HCT116 (cell line): ENCODE measurements around the gene COTL1. TPM values are rescaled to one million over a fixed set of nuclear protein-coding genes. Genes with fewer than 3 reads are reported as not detected.

ENCODE experiments used
- ATAC-seq: fragments of 200-7000 bp; cut with Tn5 transposase; 2 replicates; pipeline ENCODE4 v1.9.1; 2020; ENCODE audit warnings: mild to moderate bottlenecking, moderate library complexity
- BruUV-seq: library from RNA; stranded (reverse); fragments of 400-500 nt; replicated peaks from 2 replicates; lab custom pipeline; 2021; lab: Mats Ljungman, UMichigan
- CTCF ChIA-PET: fragments of 300-600 bp; sonication (Branson Sonifier 250); formaldehyde crosslinking; loops from one replicate; lab custom pipeline; 2021; ENCODE audit warnings: antibody characterized with exemption; lab: Charles Lee
- POLR2A ChIA-PET: fragments of 300-600, 350-600 bp; sonication (Branson Sonifier 250); formaldehyde crosslinking; loops from one replicate; lab custom pipeline; 2021; ENCODE audit warnings: antibody characterized with exemption; lab: Charles Lee
- RAD21 ChIA-PET, 2 experiments: fragments of 300-600 bp; sonication (Branson Sonifier 250); formaldehyde crosslinking; loops; one replicate each; lab custom pipeline; 2023; ENCODE audit warnings: low total read pairs in 2 of 2; ENCODE audit not compliant: uncharacterized antibody in 2 of 2, unreplicated experiment in 2 of 2, low non-redundant PET in 1 of 2; lab: Charles Lee
- DNase-seq: peaks from one replicate; pipeline ENCODE4 v3.0.0-alpha.2; 2010; ENCODE audit warnings: low read depth, low spot score
- H2AFZ ChIP-seq: fragments of 200-600 bp; shearing (Covaris generic), sonication (generic); 2 replicates; pipeline ENCODE4 v1.6.1; 2017; ENCODE audit warnings: low read depth, mixed run types, mixed read lengths, antibody characterized with exemption, low read length; ENCODE audit not compliant: poor library complexity, severe bottlenecking
- H3K27ac ChIP-seq: 2 replicates; pipeline ENCODE4 v1.5.1; 2012; ENCODE audit warnings: low read depth, low read length
- H3K27me3 ChIP-seq: fragments of 200-600 bp; sonication (generic); 2 replicates; pipeline ENCODE4 v1.6.1; 2016; ENCODE audit warnings: mixed run types, low read length, mixed read lengths; ENCODE audit not compliant: insufficient read depth
- H3K36me3 ChIP-seq, 2 experiments: fragments of 200-500 bp in 1 of 2; fragments of 200-600 bp in 1 of 2; sonication (Bioruptor generic) in 1 of 2; sonication (generic) in 1 of 2; 2 replicates each; pipeline versions ENCODE4 v1.5.1 to v1.6.1; 2014 to 2016; ENCODE audit warnings: low read length in 2 of 2, inconsistent platforms in 1 of 2, mixed read lengths in 1 of 2, mixed run types in 1 of 2; ENCODE audit not compliant: insufficient read depth in 2 of 2, control insufficient read depth in 1 of 2
- H3K4me1 ChIP-seq, 2 experiments: fragments of 200-600 bp in 1 of 2; sonication (generic) in 1 of 2; 2 replicates each; pipeline versions ENCODE4 v1.5.1 to v1.6.1; 2012 to 2017; ENCODE audit warnings: low read length in 2 of 2, inconsistent platforms in 1 of 2, mild to moderate bottlenecking in 1 of 2, mixed read lengths in 1 of 2, mixed run types in 1 of 2, moderate library complexity in 1 of 2; ENCODE audit not compliant: insufficient read depth in 2 of 2, control insufficient read depth in 1 of 2
- H3K4me2 ChIP-seq: fragments of 200-600 bp; sonication (generic); 2 replicates; pipeline ENCODE4 v1.6.1; 2017; ENCODE audit warnings: mixed run types, low read length, mixed read lengths
- H3K4me3 ChIP-seq, 2 experiments: fragments of 200-600 bp in 1 of 2; sonication (generic) in 1 of 2; replicated peaks in 1 of 2; 2 replicates each; pipeline ENCODE4 v1.5.1; 2011 to 2016; ENCODE audit warnings: low read length in 2 of 2, control low read depth in 1 of 2, low read depth in 1 of 2, mild to moderate bottlenecking in 1 of 2, mixed read lengths in 1 of 2, mixed run types in 1 of 2
- H3K79me2 ChIP-seq: fragments of 200-600 bp; sonication (generic); 2 replicates; pipeline ENCODE4 v1.6.1; 2017; ENCODE audit warnings: mild to moderate bottlenecking, mixed run types, low read length, moderate library complexity, mixed read lengths; ENCODE audit not compliant: insufficient read depth
- H3K9ac ChIP-seq: fragments of 200-600 bp; sonication (generic); 2 replicates; pipeline ENCODE4 v1.6.1; 2016; ENCODE audit warnings: low read length, mixed read lengths
- H3K9me2 ChIP-seq: fragments of 200-600 bp; sonication (generic), shearing (Covaris generic); 2 replicates; pipeline ENCODE4 v1.6.1; 2017; ENCODE audit warnings: mixed run types, mild to moderate bottlenecking, moderate library complexity; ENCODE audit not compliant: insufficient read depth
- H3K9me3 ChIP-seq, 2 experiments: fragments of 200-500 bp in 1 of 2; fragments of 200-600 bp in 1 of 2; sonication (Bioruptor generic) in 1 of 2; sonication (generic) in 1 of 2; 2 replicates each; pipeline ENCODE4 v1.6.1; 2014 to 2017; ENCODE audit warnings: low read length in 2 of 2, mixed read lengths in 2 of 2, inconsistent platforms in 1 of 2, low read depth in 1 of 2, mild to moderate bottlenecking in 1 of 2, mixed run types in 1 of 2, moderate library complexity in 1 of 2; ENCODE audit not compliant: control insufficient read depth in 1 of 2, insufficient read depth in 1 of 2
- H4K20me1 ChIP-seq: fragments of 200-600 bp; sonication (generic), shearing (Covaris generic); 2 replicates; pipeline ENCODE4 v1.6.1; 2017; ENCODE audit warnings: mixed run types, mild to moderate bottlenecking, moderate library complexity; ENCODE audit not compliant: insufficient read depth
- CBX3 ChIP-seq: IDR thresholded peaks from 2 replicates; pipeline ENCODE4 v1.6.1; 2012; ENCODE audit warnings: low read depth
- CEBPB ChIP-seq: IDR thresholded peaks from 2 replicates; pipeline ENCODE4 v1.6.1; 2012; ENCODE audit warnings: low read depth
- ELF1 ChIP-seq: IDR thresholded peaks from 2 replicates; pipeline ENCODE4 v1.6.1; 2012; ENCODE audit warnings: low read depth, borderline replicate concordance
- RAD21 ChIP-seq: IDR thresholded peaks from 2 replicates; pipeline ENCODE4 v1.6.1; 2012; ENCODE audit warnings: low read depth, mild to moderate bottlenecking
- SP1 ChIP-seq: IDR thresholded peaks from 2 replicates; pipeline ENCODE4 v1.6.1; 2012; ENCODE audit warnings: low read depth
- SRF ChIP-seq: IDR thresholded peaks from 2 replicates; pipeline ENCODE4 v1.6.1; 2012; ENCODE audit warnings: low read depth
- YY1 ChIP-seq: IDR thresholded peaks from 2 replicates; pipeline ENCODE4 v1.6.1; 2011; ENCODE audit warnings: low read length, low read depth, moderate library complexity, mild to moderate bottlenecking; ENCODE audit not compliant: insufficient replicate concordance; ENCODE audit errors: extremely low read depth
- ZBTB33 ChIP-seq: IDR thresholded peaks from 2 replicates; pipeline ENCODE4 v1.6.1; 2011; ENCODE audit warnings: mild to moderate bottlenecking, low read length, moderate library complexity; ENCODE audit not compliant: insufficient replicate concordance; ENCODE audit errors: extremely low read depth
- ZFX ChIP-seq: fragments of 450-650 bp; IDR thresholded peaks from 2 replicates; pipeline ENCODE4 v1.6.1; 2017
- intact Hi-C: fragments of 100-400 bp; cut with micrococcal nuclease; formaldehyde crosslinking; loops from 2 replicates; pipeline ENCODE4 v1.10.0; 2022
- total RNA-seq: library from RNA; stranded (reverse); gene quantifications from one replicate; pipeline ENCODE4 v1.2.1, GENCODE V29; 2021; ENCODE audit not compliant: unreplicated experiment
- TF ChIP-seq, protein P1 (sequence below), 3 experiments: fragments of 200-600 bp in 1 of 3; sonication (generic) in 1 of 3; IDR thresholded peaks in 2 of 3; conservative IDR thresholded peaks in 1 of 3; 2 replicates each; pipeline ENCODE4 v1.5.1; 2012 to 2017; ENCODE audit warnings: low read depth in 2 of 3, low read length in 2 of 3, antibody characterized with exemption in 1 of 3, borderline replicate concordance in 1 of 3, control low read depth in 1 of 3, mild to moderate bottlenecking in 1 of 3, mixed read lengths in 1 of 3, mixed run types in 1 of 3, moderate library complexity in 1 of 3; ENCODE audit not compliant: insufficient read depth in 1 of 3
- TF ChIP-seq, protein P2 (sequence below): IDR thresholded peaks from 2 replicates; pipeline ENCODE4 v1.6.1; 2012

The COTL1 gene
- total RNA-seq, 1 experiment from 2014 or later, result 276 TPM

GRCh38 chr16:84613408-84614072 lies 4.3 kb downstream of the COTL1 start (continued):
- TF ChIP-seq ZBTB33 (no peak), SP1 (no peak)
- TF ChIP-seq, protein P1, sequence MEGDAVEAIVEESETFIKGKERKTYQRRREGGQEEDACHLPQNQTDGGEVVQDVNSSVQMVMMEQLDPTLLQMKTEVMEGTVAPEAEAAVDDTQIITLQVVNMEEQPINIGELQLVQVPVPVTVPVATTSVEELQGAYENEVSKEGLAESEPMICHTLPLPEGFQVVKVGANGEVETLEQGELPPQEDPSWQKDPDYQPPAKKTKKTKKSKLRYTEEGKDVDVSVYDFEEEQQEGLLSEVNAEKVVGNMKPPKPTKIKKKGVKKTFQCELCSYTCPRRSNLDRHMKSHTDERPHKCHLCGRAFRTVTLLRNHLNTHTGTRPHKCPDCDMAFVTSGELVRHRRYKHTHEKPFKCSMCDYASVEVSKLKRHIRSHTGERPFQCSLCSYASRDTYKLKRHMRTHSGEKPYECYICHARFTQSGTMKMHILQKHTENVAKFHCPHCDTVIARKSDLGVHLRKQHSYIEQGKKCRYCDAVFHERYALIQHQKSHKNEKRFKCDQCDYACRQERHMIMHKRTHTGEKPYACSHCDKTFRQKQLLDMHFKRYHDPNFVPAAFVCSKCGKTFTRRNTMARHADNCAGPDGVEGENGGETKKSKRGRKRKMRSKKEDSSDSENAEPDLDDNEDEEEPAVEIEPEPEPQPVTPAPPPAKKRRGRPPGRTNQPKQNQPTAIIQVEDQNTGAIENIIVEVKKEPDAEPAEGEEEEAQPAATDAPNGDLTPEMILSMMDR (IDR thresholded peaks at IDR 0.05 in 2 of 3, conservative IDR thresholded peaks at IDR 0.05 in 1 of 3; ENCODE audit: borderline replicate concordance in 1 of 3, insufficient read depth in 1 of 3, low read depth in 2 of 3, low read length in 2 of 3), result no peak

GRCh38 chr16:84612686-84613085 lies 5.2 kb downstream of the COTL1 start:
- Histone ChIP-seq H3K4me2 (no peak overlapping the region), H3K9me3 (no peaks in the 10 kb centered on the region), H3K4me1 (peaks cover 5 to 20% of the 10 kb centered on the region in 2 experiments; a peak in 2 of 4 replicates), H3K9me2 (no peaks in the 10 kb centered on the region), H3K36me3 (peaks cover 0 to 36% of the 10 kb centered on the region in 2 experiments; a peak in 1 of 4 replicates), H3K27me3 (no peaks in the 10 kb centered on the region), H2AFZ (no peak overlapping the region), H3K27ac (no peak overlapping the region), H4K20me1 (no peaks in the 10 kb centered on the region; the same call in 1 of the 2 replicates), H3K9ac (no peak overlapping the region), H3K4me3 (no peak overlapping the region), H3K79me2 (peaks cover 98% of the 10 kb centered on the region)
- TF ChIP-seq, protein P2, sequence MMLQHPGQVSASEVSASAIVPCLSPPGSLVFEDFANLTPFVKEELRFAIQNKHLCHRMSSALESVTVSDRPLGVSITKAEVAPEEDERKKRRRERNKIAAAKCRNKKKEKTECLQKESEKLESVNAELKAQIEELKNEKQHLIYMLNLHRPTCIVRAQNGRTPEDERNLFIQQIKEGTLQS, result no peak
- TF ChIP-seq, protein P1 (IDR thresholded peaks at IDR 0.05 in 2 of 3, conservative IDR thresholded peaks at IDR 0.05 in 1 of 3; ENCODE audit: borderline replicate concordance in 1 of 3, insufficient read depth in 1 of 3, low read depth in 2 of 3, low read length in 2 of 3), result no peak
- TF ChIP-seq ELF1 (no peak), ZFX (no peak), RAD21 (no peak), SRF (no peak), YY1 (no peak), CBX3 (no peak), CEBPB (no peak)
- ATAC-seq (no peak), DNase-seq (no peak)
- intact Hi-C loops, result no loop called here
- no TSS peak for BruUV-seq
- CTCF ChIA-PET, result no interaction called here
- RAD21 ChIA-PET, result no interaction called here
- POLR2A ChIA-PET, result no interaction called here
